Bronchial epithelial cell (primary cell): ENCODE measurements around the gene NOL4. TPM values are rescaled to one million over a fixed set of nuclear protein-coding genes. Genes with fewer than 3 reads are reported as not detected.

Experiments
- DNase-seq: peaks from one replicate; pipeline ENCODE4 v3.0.0-alpha.2; 2010; ENCODE audit warnings: low read depth
- FAIRE-seq: peaks from 2 replicates; lab custom pipeline; 2011; peaks lifted over from hg19 to GRCh38; lab: Jason Lieb, UNC
- H3K27me3 ChIP-seq: 2 replicates; pipeline ENCODE4 v1.5.1; 2011; ENCODE audit warnings: low read length; ENCODE audit not compliant: control insufficient read depth, insufficient read depth
- H3K36me3 ChIP-seq: 2 replicates; pipeline ENCODE4 v1.5.1; 2011; ENCODE audit warnings: low read length; ENCODE audit not compliant: control insufficient read depth, insufficient read depth
- H3K4me3 ChIP-seq: 2 replicates; pipeline ENCODE4 v1.5.1; 2011; ENCODE audit warnings: mild to moderate bottlenecking, low read depth, low read length, control low read depth
- total RNA-seq: library from RNA; depleted of rRNA; stranded (reverse); fragments of >200 nt; gene quantifications from 2 replicates; pipeline ENCODE4 v1.2.1, GENCODE V29; 2014
- TF ChIP-seq, protein P1 (sequence below): IDR thresholded peaks from 2 replicates; pipeline ENCODE4 v1.5.1; 2011; ENCODE audit warnings: mild to moderate bottlenecking, moderate library complexity, low read length, control low read depth, inconsistent platforms; ENCODE audit not compliant: insufficient read depth, severe bottlenecking

The NOL4 gene
- total RNA-seq, 1 donor from 2014 or later = not detected

DNA sequence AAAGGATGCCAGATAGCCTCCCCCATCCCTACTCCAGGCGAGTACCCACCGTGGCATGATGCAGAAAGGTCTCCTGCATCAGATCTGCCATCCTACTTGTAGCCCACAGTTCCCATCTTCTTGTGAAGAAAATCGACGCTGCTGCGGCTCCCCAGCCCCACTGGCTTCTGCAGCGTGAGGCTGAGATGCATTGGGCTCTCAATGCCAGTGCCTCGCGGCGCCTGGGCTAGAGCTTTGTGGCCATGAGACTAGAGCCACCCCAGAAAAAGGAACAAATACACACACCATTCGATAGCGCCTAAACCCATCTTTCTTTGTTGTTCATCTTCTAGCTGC, 2.8 kb downstream of the NOL4 start:
- no peak for FAIRE-seq
- no peak for DNase-seq
- Histone ChIP-seq H3K27me3 (peaks cover 25% of the 10 kb centered on the region), H3K4me3 (no peak overlapping the region), H3K36me3 (no peaks in the 10 kb centered on the region)
- TF ChIP-seq, protein P1, sequence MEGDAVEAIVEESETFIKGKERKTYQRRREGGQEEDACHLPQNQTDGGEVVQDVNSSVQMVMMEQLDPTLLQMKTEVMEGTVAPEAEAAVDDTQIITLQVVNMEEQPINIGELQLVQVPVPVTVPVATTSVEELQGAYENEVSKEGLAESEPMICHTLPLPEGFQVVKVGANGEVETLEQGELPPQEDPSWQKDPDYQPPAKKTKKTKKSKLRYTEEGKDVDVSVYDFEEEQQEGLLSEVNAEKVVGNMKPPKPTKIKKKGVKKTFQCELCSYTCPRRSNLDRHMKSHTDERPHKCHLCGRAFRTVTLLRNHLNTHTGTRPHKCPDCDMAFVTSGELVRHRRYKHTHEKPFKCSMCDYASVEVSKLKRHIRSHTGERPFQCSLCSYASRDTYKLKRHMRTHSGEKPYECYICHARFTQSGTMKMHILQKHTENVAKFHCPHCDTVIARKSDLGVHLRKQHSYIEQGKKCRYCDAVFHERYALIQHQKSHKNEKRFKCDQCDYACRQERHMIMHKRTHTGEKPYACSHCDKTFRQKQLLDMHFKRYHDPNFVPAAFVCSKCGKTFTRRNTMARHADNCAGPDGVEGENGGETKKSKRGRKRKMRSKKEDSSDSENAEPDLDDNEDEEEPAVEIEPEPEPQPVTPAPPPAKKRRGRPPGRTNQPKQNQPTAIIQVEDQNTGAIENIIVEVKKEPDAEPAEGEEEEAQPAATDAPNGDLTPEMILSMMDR = no peak

DNA sequence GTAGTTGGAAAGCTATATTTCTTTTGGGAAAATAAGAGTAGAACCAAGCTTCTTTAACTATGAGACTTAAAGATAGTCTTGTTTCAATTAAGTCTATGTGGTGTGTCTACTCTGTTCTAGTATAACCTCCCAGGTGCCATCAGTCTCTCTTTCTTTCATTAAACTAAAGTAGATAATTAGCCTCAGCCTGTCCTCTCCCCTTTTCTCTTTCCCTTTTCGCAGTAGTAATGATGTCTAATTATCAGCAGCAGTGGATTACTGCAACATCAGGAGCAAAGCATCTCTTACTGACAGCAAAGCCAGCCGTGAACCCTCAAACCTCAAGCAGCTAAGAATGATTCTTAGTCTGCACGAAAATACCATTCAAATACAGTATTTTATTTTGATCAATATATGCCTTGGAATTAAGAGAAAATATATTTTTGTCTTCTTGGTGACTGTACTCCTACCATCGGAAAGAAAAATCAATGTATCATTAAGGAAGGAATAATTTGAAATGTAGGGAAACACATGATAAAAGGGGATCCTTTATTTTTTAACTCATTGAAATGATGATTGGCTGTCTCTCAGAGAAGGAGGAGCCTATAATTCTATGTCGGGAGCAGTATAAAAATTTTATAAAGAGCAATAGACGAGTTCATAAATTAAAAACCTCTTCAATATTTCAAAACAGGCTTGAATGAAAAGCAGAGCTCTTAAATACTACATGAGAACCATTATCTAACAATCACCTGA, 4.5 kb downstream of the NOL4 start:
- H3K36me3 ChIP-seq = no peaks in the 10 kb centered on the region
- DNase-seq = no peak
- H3K27me3 ChIP-seq = peaks cover 21% of the 10 kb centered on the region
- TF ChIP-seq, protein P1 = no peak
- H3K4me3 ChIP-seq = no peak overlapping the region
- no peak for FAIRE-seq

DNA sequence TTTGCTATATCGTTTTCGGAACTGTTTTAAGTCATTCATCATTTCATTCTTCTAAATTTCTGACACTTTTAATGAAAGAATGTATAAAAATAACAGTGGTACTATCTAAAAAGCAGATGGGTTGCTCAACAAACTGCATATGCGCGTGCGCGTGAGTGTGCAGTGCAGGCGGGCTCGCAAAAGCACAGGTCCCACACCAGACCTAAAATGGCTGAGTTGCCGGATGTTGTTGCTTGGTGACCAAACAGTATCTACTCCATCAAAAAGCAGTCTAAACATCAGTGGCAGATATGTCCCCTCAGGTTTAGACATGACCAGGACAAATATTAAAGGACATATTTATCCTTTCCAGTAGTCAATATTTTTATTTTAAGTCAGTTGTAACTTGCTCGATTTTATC, 5.1 kb downstream of the NOL4 start:
- H3K4me3 ChIP-seq = no peak overlapping the region
- peaks cover 20% of the 10 kb centered on the region for H3K27me3 ChIP-seq
- DNase-seq = no peak
- no peak for FAIRE-seq
- TF ChIP-seq, protein P1 = no peak
- H3K36me3 ChIP-seq = no peaks in the 10 kb centered on the region

DNA sequence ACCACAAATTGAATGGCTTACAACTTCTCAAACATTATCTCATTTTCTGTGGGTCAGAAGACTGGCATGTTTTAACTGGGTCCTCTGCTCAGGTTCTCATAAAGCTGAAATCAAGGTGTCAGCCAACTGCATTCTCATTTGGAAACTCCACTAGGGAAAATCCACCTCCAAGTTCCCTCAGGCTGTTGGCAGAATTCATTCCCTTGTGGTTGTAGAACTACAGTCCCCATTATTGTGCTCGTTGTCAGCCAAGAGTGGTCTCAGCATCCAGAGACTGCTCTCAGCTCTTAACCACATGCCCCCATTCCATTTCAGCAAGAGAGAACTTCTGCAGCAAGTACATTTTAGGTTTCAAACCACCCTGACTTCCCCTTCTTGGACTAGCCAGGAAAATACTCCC, 12.2 kb downstream of the NOL4 start:
- Histone ChIP-seq H3K4me3 (no peak overlapping the region), H3K27me3 (no peaks in the 10 kb centered on the region), H3K36me3 (no peaks in the 10 kb centered on the region)
- FAIRE-seq (no peak), DNase-seq (no peak)
- TF ChIP-seq, protein P1 = no peak

DNA sequence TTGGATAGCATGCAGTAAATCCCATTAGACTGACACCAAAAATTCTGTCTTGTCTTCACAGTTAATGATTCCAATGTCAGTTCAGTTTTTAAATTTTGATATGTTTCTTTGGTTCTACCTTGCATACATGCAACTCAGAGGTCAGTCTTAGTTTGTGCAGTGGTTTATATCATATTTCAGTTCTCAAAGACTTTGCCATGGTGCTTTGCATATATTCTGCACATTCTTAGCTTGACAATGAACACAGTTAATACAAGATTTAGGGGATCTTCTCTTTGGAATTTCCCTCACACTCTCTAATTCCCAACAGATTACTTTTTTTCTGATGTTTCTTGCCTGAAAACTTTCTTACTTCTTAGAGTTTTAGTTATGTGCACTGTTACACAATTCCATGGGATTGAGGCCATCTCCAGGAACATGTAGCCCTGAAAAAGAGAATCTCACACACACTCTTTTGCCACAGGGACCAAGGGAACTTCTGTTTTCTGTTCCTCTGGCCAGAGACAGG, 17.3 kb downstream of the NOL4 start:
- H3K4me3 ChIP-seq = no peak overlapping the region
- DNase-seq = no peak
- no peaks in the 10 kb centered on the region for H3K36me3 ChIP-seq
- FAIRE-seq = no peak
- TF ChIP-seq, protein P1 = no peak
- H3K27me3 ChIP-seq = no peaks in the 10 kb centered on the region

DNA sequence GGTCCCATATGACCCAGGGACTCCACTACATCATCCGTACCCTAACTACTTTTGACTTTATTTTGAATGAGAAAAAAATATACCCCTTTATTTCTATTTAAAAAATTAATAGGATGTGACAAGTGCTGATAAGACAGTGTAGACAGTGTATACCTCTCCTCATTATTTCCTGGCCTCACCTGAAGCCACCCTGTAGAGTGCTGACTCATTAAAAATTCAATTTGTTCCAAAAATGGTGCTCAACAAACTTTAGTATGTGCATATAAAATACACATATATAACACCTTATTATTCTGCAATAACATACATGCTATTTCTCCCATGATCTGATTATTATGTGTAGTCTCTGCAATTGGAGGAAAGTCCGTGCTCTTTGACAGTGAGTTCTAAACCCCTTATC, 20.8 kb downstream of the NOL4 start:
- Histone ChIP-seq H3K4me3 (no peak overlapping the region), H3K27me3 (no peaks in the 10 kb centered on the region), H3K36me3 (no peaks in the 10 kb centered on the region)
- TF ChIP-seq, protein P1 = no peak
- FAIRE-seq (no peak), DNase-seq (no peak)
